VCaP (cell line): ENCODE data around the gene GPR146.

Source experiments
- H3K27ac ChIP-seq: fragments of 450-650 bp; 2 replicates; pipeline ENCODE4 v1.5.1; 2017
- TF ChIP-seq, protein P1 (sequence below): fragments of 450-650 bp; conservative IDR thresholded peaks from 2 replicates; pipeline ENCODE4 v1.5.1; 2017; ENCODE audit warnings: mild to moderate bottlenecking, moderate library complexity

Gene GPR146

DNA sequence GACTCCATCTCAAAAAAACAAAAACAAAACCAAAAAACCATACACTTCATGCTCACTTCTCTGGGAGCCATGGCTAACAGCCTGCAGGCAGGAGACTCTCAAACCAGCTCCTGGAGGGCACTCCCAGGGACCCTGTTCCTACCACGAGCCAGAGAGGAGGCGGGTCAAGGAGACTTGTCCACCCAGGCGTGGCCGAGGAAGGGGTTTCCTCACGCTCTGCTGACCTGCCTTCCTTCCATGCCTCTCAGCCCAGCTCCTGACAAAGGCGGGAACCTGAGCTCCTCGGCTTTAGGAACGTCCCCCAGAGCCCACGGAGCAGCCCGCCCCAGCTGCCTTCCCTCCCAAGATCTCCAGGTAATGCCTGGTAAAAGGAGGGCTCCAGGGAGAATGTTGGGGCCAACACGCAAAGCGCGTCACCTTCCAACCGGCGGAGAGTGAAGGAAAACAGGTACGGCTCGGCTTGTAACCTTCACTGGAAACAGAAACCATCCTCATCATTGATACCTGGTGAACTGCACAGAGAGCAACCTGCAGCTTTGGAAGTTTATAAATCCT lies 9.5 kb downstream of the GPR146 start:
- TF ChIP-seq, protein P1, sequence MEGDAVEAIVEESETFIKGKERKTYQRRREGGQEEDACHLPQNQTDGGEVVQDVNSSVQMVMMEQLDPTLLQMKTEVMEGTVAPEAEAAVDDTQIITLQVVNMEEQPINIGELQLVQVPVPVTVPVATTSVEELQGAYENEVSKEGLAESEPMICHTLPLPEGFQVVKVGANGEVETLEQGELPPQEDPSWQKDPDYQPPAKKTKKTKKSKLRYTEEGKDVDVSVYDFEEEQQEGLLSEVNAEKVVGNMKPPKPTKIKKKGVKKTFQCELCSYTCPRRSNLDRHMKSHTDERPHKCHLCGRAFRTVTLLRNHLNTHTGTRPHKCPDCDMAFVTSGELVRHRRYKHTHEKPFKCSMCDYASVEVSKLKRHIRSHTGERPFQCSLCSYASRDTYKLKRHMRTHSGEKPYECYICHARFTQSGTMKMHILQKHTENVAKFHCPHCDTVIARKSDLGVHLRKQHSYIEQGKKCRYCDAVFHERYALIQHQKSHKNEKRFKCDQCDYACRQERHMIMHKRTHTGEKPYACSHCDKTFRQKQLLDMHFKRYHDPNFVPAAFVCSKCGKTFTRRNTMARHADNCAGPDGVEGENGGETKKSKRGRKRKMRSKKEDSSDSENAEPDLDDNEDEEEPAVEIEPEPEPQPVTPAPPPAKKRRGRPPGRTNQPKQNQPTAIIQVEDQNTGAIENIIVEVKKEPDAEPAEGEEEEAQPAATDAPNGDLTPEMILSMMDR: no peak
- H3K27ac ChIP-seq: no peak overlapping the region

DNA sequence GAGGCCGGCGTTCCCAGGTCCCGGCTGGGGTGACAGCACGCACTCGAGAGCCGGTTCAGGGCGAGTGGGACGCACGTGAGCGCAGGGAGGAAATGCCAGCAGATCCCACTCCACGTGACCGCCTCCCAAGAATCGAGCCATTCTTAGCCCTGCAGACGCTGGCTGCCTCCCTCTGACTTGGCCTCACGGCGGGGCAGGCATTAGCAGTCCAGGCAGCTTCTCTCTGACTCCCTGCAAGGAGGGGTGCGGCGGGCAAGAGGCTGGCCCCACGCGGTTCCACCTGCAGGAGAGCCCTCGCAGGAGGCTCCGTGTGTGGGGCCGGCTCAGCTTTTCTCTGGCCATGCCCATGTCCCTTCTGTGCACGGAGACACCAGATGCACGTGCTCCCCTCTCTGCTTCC lies 10.1 kb downstream of the GPR146 start:
- no peak overlapping the region for H3K27ac ChIP-seq

DNA sequence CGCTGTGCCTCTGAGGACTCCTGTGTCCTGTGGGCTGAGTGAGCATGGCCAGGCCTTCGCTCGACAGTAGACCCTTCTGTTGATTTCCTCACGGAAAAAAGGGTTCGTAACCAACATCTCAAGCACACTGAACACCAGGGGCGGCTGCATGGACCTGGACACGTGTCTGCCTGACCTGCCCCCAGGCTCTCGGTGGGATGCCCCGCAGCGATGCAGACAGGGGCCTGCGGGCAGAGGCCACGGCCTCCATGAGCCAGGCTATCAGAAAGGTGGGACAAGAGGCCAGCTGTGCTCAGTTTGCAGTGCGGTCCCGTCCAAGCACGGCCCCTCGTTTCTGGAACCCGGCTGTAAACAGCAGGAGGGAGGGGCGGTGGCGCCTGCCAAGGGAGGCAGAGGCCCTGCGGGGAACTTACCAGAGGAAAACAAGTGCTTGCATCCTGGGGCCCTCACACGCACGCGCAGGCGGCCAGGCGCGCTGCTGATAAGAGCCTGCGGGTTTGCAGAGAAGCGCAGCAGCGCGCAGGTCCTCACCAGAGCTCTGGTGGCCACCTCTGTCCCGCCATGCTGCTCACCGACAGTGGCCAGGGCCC lies 10.6 kb downstream of the GPR146 start:
- TF ChIP-seq, protein P1: no peak
- H3K27ac ChIP-seq: no peak overlapping the region

More for the DNA sequence above, 10.1 kb downstream of the GPR146 start:
- TF ChIP-seq, protein P1: no peak

DNA sequence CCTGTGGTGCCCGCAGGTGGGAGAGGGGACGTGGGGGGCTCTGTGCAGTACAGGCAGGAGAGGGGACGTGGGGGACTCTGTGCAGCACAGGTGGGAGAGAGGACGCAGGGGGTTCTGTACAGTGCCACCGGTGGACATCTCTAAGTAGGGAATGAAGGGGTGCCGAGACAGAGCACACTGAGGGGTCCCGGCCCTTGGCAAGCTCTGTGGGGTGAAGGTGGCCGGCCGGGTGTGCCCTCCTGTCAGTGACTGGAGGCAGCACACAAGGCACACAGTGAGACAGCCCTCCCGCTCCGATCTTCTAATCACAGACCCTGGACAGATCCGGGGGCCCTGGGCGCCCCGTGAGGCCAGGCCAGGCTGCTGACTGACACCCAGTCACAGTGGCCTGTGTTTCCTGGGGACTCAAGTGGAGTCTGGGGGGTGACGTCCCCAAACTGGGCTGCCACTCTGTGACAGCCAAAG lies 11.2 kb downstream of the GPR146 start:
- no peak overlapping the region for H3K27ac ChIP-seq
- TF ChIP-seq, protein P1: no peak

DNA sequence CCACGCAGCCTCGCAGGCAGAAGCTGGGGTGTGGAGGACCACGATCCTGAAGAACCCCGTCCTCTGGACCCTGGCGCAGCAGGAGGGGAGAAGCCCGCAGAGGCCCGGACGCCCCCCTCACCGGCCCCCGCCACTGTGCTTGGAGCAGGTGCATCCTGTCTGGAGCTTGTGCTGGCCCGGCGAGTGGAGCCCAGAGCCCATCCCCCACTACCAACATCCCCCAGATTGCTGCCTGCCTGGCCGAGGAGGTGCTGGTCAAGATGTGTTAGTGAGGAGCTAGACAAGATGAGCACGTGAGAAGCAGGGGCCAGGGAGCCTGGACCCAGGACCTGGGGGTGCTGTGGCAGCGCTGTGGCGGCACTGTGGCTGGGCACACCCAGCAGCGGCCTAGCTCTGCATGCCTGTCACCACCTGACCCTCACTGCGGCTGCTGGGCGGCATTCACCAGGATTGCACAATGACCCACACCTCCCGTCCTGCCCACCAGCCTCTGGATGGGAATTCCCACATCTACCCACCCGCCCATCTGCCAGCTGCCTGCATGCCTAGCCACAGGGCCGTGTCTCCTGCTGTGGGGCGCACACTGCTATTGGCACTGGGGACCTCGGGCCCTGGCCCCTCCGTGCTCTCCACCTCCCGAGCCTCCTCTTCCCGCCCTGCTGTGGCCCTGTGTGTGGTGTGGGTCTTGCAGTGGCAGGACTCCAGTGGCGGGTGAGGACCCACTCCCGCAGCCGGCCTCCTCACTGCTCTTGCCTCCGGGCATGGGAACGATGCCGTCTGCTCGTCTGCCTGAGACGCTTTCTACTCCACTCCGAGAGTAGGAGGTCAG lies 11.8 kb downstream of the GPR146 start:
- no peak overlapping the region for H3K27ac ChIP-seq
- TF ChIP-seq, protein P1: no peak

DNA sequence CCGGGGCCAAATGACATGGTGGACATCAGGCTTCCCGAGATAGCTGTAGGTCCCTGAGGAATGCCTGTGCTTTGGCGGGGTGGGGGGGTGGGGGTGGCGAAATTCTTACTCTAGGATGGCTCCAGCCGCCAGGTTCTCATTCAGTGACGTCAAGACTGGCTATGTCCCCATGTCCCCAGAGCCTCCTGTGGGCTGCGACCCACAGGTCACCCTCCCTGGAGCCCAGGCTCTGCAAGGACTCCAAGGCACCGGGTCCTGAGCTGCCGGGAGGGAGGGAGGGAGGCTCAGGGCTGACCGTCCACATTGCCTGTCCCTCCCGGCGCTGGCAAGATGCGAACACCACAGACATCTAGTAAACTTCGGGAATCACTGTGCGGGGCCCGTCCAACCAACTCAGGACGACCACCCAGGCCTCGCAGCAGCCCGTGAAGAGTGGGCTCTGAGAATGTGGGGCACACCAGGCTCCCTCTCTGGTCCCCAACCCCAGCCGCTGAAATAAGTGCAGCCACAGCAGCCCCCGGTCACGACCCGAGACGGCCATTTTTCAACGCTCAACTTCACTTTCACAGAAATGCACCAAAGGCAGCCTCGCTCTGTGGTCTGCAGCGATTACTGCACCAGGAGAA lies 12.6 kb downstream of the GPR146 start:
- H3K27ac ChIP-seq: no peak overlapping the region
- TF ChIP-seq, protein P1: no peak
